ENCODE measurements around the gene LRRN2. TPM values are rescaled to one million over a fixed set of nuclear protein-coding genes. Genes with fewer than 3 reads are reported as not detected.

Gene LRRN2
- total and polyA plus RNA-seq, 2 of the 8 experiments (the other 6 are each of a cell fraction or from before 2014, with no cell fraction given) = 1.8 to 2.3 TPM

GRCh38 chr1:204581759-204582158 is 103.8 kb downstream of the LRRN2 start:
- Histone ChIP-seq H4K8ac (ENCODE audit: extremely low read depth, insufficient read depth, low read length) (no peak overlapping the region), H3K23me2 (ENCODE audit: low read depth, low read length) (no peaks in the 10 kb centered on the region), H3K79me2 (ENCODE audit: control insufficient read depth in 1 of 2, insufficient read depth in 2 of 2, low read length in 2 of 2) (no peaks in the 10 kb centered on the region), H3K18ac (ENCODE audit: extremely low read depth, low read length) (no peak overlapping the region), H4K91ac (replicated peaks; ENCODE audit: insufficient read length, low read length) (no peak overlapping the region), H3K4me1 (replicated peaks in 1 of 4; ENCODE audit: control insufficient read depth in 3 of 4, insufficient read depth in 4 of 4, low read length in 3 of 4) (peaks cover 3 to 25% (median 17%) of the 10 kb centered on the region in 4 experiments), H3K27me3 (replicated peaks in 1 of 4; ENCODE audit: control insufficient read depth in 3 of 4, extremely low read depth in 1 of 4, insufficient read depth in 3 of 4, low read length in 3 of 4) (peaks cover 0 to 2% (median 1%) of the 10 kb centered on the region in 4 experiments; a peak in 1 of 7 replicates), H3K9me3 (ENCODE audit: insufficient read depth in 2 of 2, low read depth in 1 of 2, low read length in 1 of 2) (no peaks in the 10 kb centered on the region), H3K36me3 (ENCODE audit: control insufficient read depth in 2 of 4, insufficient read depth in 4 of 4, low read length in 3 of 4) (no peaks in the 10 kb centered on the region), H2BK15ac (ENCODE audit: low read length) (no peak overlapping the region), H2BK120ac (replicated peaks; ENCODE audit: low read depth, low read length) (no peak overlapping the region), H2BK12ac (ENCODE audit: low read depth, low read length) (no peak overlapping the region), H3K4me3 (ENCODE audit: extremely low read depth in 1 of 4, insufficient read depth in 2 of 4, low read depth in 3 of 4, low read length in 4 of 4) (no peak overlapping the region), H2BK5ac (ENCODE audit: low read depth, low read length) (no peak overlapping the region), H4K20me1 (replicated peaks in 1 of 2; ENCODE audit: control insufficient read depth in 1 of 2, insufficient read depth in 2 of 2, low read length in 2 of 2) (no peaks in the 10 kb centered on the region), H2AK5ac (ENCODE audit: low read depth, low read length) (peak overlapping the region; percentile 13; the same call in 1 of the 2 replicates), H3K4me2 (ENCODE audit: insufficient read depth in 1 of 2, low read depth in 2 of 2, low read length in 2 of 2) (no peak overlapping the region), H3K56ac (replicated peaks; ENCODE audit: insufficient read length, low read depth, low read length) (no peak overlapping the region), H4K5ac (ENCODE audit: insufficient read length, low read depth, low read length) (no peak overlapping the region), H2AFZ (ENCODE audit: low read length) (no peak overlapping the region), H2BK20ac (ENCODE audit: low read length) (no peak overlapping the region), H3K9ac (replicated peaks in 1 of 4; ENCODE audit: extremely low read depth in 1 of 4, low read depth in 3 of 4, low read length in 3 of 4) (no peak overlapping the region), H3K14ac (ENCODE audit: insufficient read length) (no peak overlapping the region), H3K23ac (ENCODE audit: insufficient read length) (no peak overlapping the region), H3K4ac (replicated peaks; ENCODE audit: insufficient read length, low read depth, low read length) (no peak overlapping the region), H3K27ac (ENCODE audit: low read depth, low read length) (no peak overlapping the region), H3K79me1 (ENCODE audit: low read depth, low read length) (no peaks in the 10 kb centered on the region)
- 91% methylated on average over 3 of the region's 3 CpGs; no CpG with 5 or more reads in 1 of the 2 experiments for WGBS, 2 experiments (ENCODE audit: extremely low coverage in 1 of 2, insufficient coverage in 1 of 2, insufficient read length in 1 of 2, insufficient replicate concordance in 2 of 2, low coverage in 1 of 2, low lambda C conversion rate in 2 of 2, missing lambda C conversion rate in 1 of 2)
- POLR2A ChIA-PET (ENCODE audit: partially characterized antibody) = no interaction called here
- CTCF ChIA-PET (ENCODE audit: partially characterized antibody) = interaction anchor here (0.8 to 28.0 kb wide), 5 partner anchors 15 to 227 kb away, joined by 3 to 397 read pairs (median 10); no protein-coding TSS in a partner anchor
- no peak for FAIRE-seq
- DNase-seq (ENCODE audit: low read depth in 1 of 2, low spot score in 2 of 2) = no peak
- TF ChIP-seq ATF2 (IDR thresholded peaks at IDR 0.05; ENCODE audit: low read length) (no peak), HDAC2 (IDR thresholded peaks at IDR 0.05; ENCODE audit: borderline replicate concordance in 1 of 2, low read depth in 2 of 2, low read length in 2 of 2) (no peak), BCL11A (IDR thresholded peaks at IDR 0.05; ENCODE audit: low read depth in 2 of 2, low read length in 2 of 2) (no peak), ZNF274 (IDR thresholded peaks at IDR 0.05; ENCODE audit: borderline replicate concordance, extremely low read depth, low read length) (no peak), MAFK (IDR thresholded peaks at IDR 0.05; ENCODE audit: low read depth, low read length) (no peak), ASH2L (IDR thresholded peaks at IDR 0.05; ENCODE audit: low read length) (no peak), CREB1 (IDR thresholded peaks at IDR 0.05) (no peak), GTF2F1 (IDR thresholded peaks at IDR 0.05; ENCODE audit: borderline replicate concordance, low read depth, low read length) (no peak), GABPA (IDR thresholded peaks at IDR 0.05; ENCODE audit: borderline replicate concordance, insufficient read depth, low read length) (no peak), NANOG (IDR thresholded peaks at IDR 0.05; ENCODE audit: insufficient read depth, low read depth, low read length, poor library complexity, severe bottlenecking) (no peak), YY1 (IDR thresholded peaks at IDR 0.05; ENCODE audit: low read depth, low read length) (no peak), TAF1 (IDR thresholded peaks at IDR 0.05; ENCODE audit: low read depth, low read length) (no peak), PHF8 (conservative IDR thresholded peaks at IDR 0.05; ENCODE audit: low read depth, low read length) (no peak)
